T-cell (primary cell): ENCODE results near the gene PRKCA. TPM values are rescaled to one million over a fixed set of nuclear protein-coding genes. Genes with fewer than 3 reads are reported as not detected.

Source experiments
- ATAC-seq, 4 experiments: fragments of 200-7000 bp in 3 of 4; fragments of 150-1000 bp in 1 of 4; cut with Tn5 transposase; replicated peaks in 1 of 4; 1 replicate in 3 of 4; 2 replicates in 1 of 4; pipeline ENCODE4 v1.10.0; 2021; ENCODE audit warnings: moderate library complexity in 3 of 4, mild to moderate bottlenecking in 2 of 4, moderate number of reproducible peaks in 1 of 4
- CTCF ChIA-PET, 2 donors: fragments of 300-600 bp; sonication (Branson Sonifier 250); formaldehyde crosslinking; loops; one replicate each; lab custom pipeline; 2022; ENCODE audit warnings: antibody characterized with exemption in 2 of 2; lab: Charles Lee
- POLR2A ChIA-PET, 2 donors: fragments of 300-600 bp; sonication (Branson Sonifier 250); formaldehyde crosslinking; loops; one replicate each; lab custom pipeline; 2022; ENCODE audit warnings: antibody characterized with exemption in 2 of 2; lab: Charles Lee
- DNase-seq, 35 experiments: peaks; one replicate each; pipeline versions ENCODE4 v3.0.0 to v3.0.0-alpha.2; 2013 to 2023
- H3K27ac ChIP-seq: one replicate; pipeline ENCODE4 v1.5.1; 2013; ENCODE audit warnings: low read length
- H3K27me3 ChIP-seq, 2 experiments: replicated peaks in 1 of 2; 1 replicate in 1 of 2; 2 replicates in 1 of 2; pipeline versions ENCODE4 v1.6.1 to v1.7.0; 2013; ENCODE audit warnings: low read length in 1 of 2, mixed read lengths in 1 of 2; ENCODE audit not compliant: control insufficient read depth in 2 of 2, insufficient read depth in 2 of 2; ENCODE audit errors: extremely low read depth in 1 of 2
- H3K36me3 ChIP-seq, 2 donors: 1 replicate in 1 of 2; 2 replicates in 1 of 2; pipeline versions ENCODE4 v1.6.1 to v1.7.0; 2013; ENCODE audit warnings: low read length in 1 of 2; ENCODE audit not compliant: control insufficient read depth in 2 of 2, insufficient read depth in 1 of 2; ENCODE audit errors: extremely low read depth in 1 of 2
- H3K4me1 ChIP-seq, 2 experiments: 1 replicate in 1 of 2; 2 replicates in 1 of 2; pipeline versions ENCODE4 v1.6.1 to v1.7.0; 2013; ENCODE audit warnings: low read length in 2 of 2, mixed read lengths in 1 of 2; ENCODE audit not compliant: insufficient read depth in 2 of 2, control insufficient read depth in 1 of 2; ENCODE audit errors: extremely low read depth in 1 of 2
- H3K4me3 ChIP-seq, 2 donors: 1 replicate in 1 of 2; 2 replicates in 1 of 2; pipeline versions ENCODE4 v1.5.1 to v1.7.0; 2013; ENCODE audit warnings: mild to moderate bottlenecking in 2 of 2, low read length in 1 of 2, moderate library complexity in 1 of 2; ENCODE audit not compliant: control insufficient read depth in 1 of 2; ENCODE audit errors: extremely low read depth in 1 of 2
- H3K9me3 ChIP-seq: 2 replicates; pipeline ENCODE4 v1.7.0; 2013
- H3K27ac Mint-ChIP-seq, 2 donors: one replicate each; pipeline ENCODE4 v1.8.0; 2020 to 2021; ENCODE audit warnings: mild to moderate bottlenecking in 2 of 2, mixed read lengths in 2 of 2
- H3K27me3 Mint-ChIP-seq, 2 donors: one replicate each; pipeline ENCODE4 v1.8.0; 2021 to 2022; ENCODE audit warnings: mixed read lengths in 2 of 2
- H3K36me3 Mint-ChIP-seq: one replicate; pipeline ENCODE4 v1.8.0; 2021; ENCODE audit warnings: mixed read lengths
- H3K4me1 Mint-ChIP-seq, 3 donors: one replicate each; pipeline ENCODE4 v1.8.0; 2020 to 2022; ENCODE audit warnings: mixed read lengths in 3 of 3, mild to moderate bottlenecking in 1 of 3
- H3K4me3 Mint-ChIP-seq, 3 donors: one replicate each; pipeline ENCODE4 v1.8.0; 2020 to 2022; ENCODE audit warnings: mild to moderate bottlenecking in 3 of 3, mixed read lengths in 3 of 3, moderate library complexity in 3 of 3
- H3K9me3 Mint-ChIP-seq, 3 donors: one replicate each; pipeline ENCODE4 v1.8.0; 2020 to 2022; ENCODE audit warnings: mixed read lengths in 3 of 3
- WGBS: methylation state at CpG from one replicate; pipeline ENCODE4 v1.1.5; 2013; ENCODE audit warnings: missing lambda C conversion rate; ENCODE audit not compliant: insufficient coverage; 5-methylcytosine and 5-hydroxymethylcytosine counted together
- total RNA-seq, 35 experiments: library from RNA in 6 of 35; stranded (reverse) in 6 of 35; fragments of 120-200 nt in 1 of 35; gene quantifications; one replicate each; pipeline versions ENCODE4 v1.2.1 to v1.2.4 and lab custom pipeline; 2013 to 2026

Gene PRKCA
- total RNA-seq, 5 donors from 2014 or later (not counting 1 experiment from before 2014, with no cell fraction given) = 75.9 to 128 (median 82.0) TPM

- Histone ChIP-seq H3K4me1 (peaks cover 4 to 14% of the 10 kb centered on the region in 2 experiments), H3K36me3 (no peaks in the 10 kb centered on the region), H3K9me3 (no peaks in the 10 kb centered on the region), H3K27ac (no peak overlapping the region), H3K4me3 (no peak overlapping the region), H3K27me3 (no peaks in the 10 kb centered on the region)
- ATAC-seq = no peak
- POLR2A ChIA-PET = no interaction called here
- Mint-ChIP-seq H3K9me3 (no peaks in the 10 kb centered on the region), H3K4me3 (peak overlapping the region in 2 of 3 donors; percentile 13 to 51), H3K4me1 (peaks cover 82 to 83% (median 83%) of the 10 kb centered on the region in 3 donors), H3K27me3 (no peaks in the 10 kb centered on the region), H3K36me3 (peaks cover 10% of the 10 kb centered on the region), H3K27ac (peak overlapping the region; percentile 12 to 55)
- CTCF ChIA-PET = no interaction called here
- no peak for DNase-seq
- 85% methylated on average over 4 of the region's 10 CpGs for WGBS
Measured at GRCh38 chr17:66364508-66364907, 62.1 kb downstream of the PRKCA start.

GRCh38 chr17:66364990-66365490 is 62.6 kb downstream of the PRKCA start:
- H3K27me3 ChIP-seq = no peaks in the 10 kb centered on the region
- ATAC-seq (peak in 1 of 4 experiments; percentile 35), DNase-seq (peak in 1 of 35 experiments; percentile 19)
- peak overlapping the region; percentile 13 to 51 (median 22) for H3K4me3 Mint-ChIP-seq
- peak overlapping the region; percentile 55 to 76 for H3K27ac Mint-ChIP-seq
- H3K4me1 Mint-ChIP-seq = peaks cover 82 to 85% (median 85%) of the 10 kb centered on the region in 3 donors
- H3K4me3 ChIP-seq = no peak overlapping the region
- no peak overlapping the region for H3K27ac ChIP-seq
- H3K27me3 Mint-ChIP-seq = no peaks in the 10 kb centered on the region
- peaks cover 14% of the 10 kb centered on the region for H3K36me3 Mint-ChIP-seq
- no peaks in the 10 kb centered on the region for H3K36me3 ChIP-seq
- WGBS = 7% methylated on average over 2 of the region's 4 CpGs
- no peaks in the 10 kb centered on the region for H3K9me3 ChIP-seq
- no peaks in the 10 kb centered on the region for H3K9me3 Mint-ChIP-seq
- CTCF ChIA-PET = interaction anchor here in 1 of 2 donors (0.5 kb wide), 1 partner anchor 1418 kb away, joined by 3 read pairs; no protein-coding TSS in a partner anchor
- peaks cover 4 to 14% of the 10 kb centered on the region in 2 experiments for H3K4me1 ChIP-seq
- POLR2A ChIA-PET = no interaction called here

GRCh38 chr17:66365903-66366302 is 63.5 kb downstream of the PRKCA start:
- Mint-ChIP-seq H3K4me1 (peaks cover 79 to 80% (median 79%) of the 10 kb centered on the region in 3 donors), H3K4me3 (peak overlapping the region in 1 of 3 donors; percentile 51), H3K27ac (peak overlapping the region in 1 of 2 donors; percentile 1), H3K9me3 (no peaks in the 10 kb centered on the region), H3K36me3 (peaks cover 10% of the 10 kb centered on the region), H3K27me3 (no peaks in the 10 kb centered on the region)
- POLR2A ChIA-PET = no interaction called here
- no peak overlapping the region for H3K27ac ChIP-seq
- ATAC-seq (no peak), DNase-seq (no peak)
- H3K9me3 ChIP-seq = no peaks in the 10 kb centered on the region
- WGBS = 100% methylated on average over 1 of the region's 2 CpGs
- peaks cover 4 to 14% of the 10 kb centered on the region in 2 experiments for H3K4me1 ChIP-seq
- H3K27me3 ChIP-seq = no peaks in the 10 kb centered on the region
- H3K36me3 ChIP-seq = no peaks in the 10 kb centered on the region
- no peak overlapping the region for H3K4me3 ChIP-seq
- CTCF ChIA-PET = no interaction called here

- Mint-ChIP-seq H3K36me3 (peaks cover 8% of the 10 kb centered on the region), H3K4me1 (peaks cover 79 to 80% (median 80%) of the 10 kb centered on the region in 3 donors), H3K4me3 (no peak overlapping the region), H3K27me3 (no peaks in the 10 kb centered on the region), H3K27ac (peak overlapping the region; percentile 17 to 61), H3K9me3 (no peaks in the 10 kb centered on the region)
- Histone ChIP-seq H3K4me3 (no peak overlapping the region), H3K4me1 (peaks cover 4 to 14% of the 10 kb centered on the region in 2 experiments), H3K27ac (no peak overlapping the region), H3K27me3 (no peaks in the 10 kb centered on the region), H3K36me3 (no peaks in the 10 kb centered on the region), H3K9me3 (no peaks in the 10 kb centered on the region)
- WGBS = 83% methylated on average over 1 of the region's 2 CpGs
- DNase-seq = no peak
- POLR2A ChIA-PET = interaction anchor here in 1 of 2 donors (0.7 kb wide), 1 partner anchor 37 kb away, joined by 3 read pairs; no protein-coding TSS in a partner anchor
- CTCF ChIA-PET = no interaction called here
- no peak for ATAC-seq
Measured at GRCh38 chr17:66367107-66367506, 64.7 kb downstream of the PRKCA start.

GRCh38 chr17:66369830-66370229 is 67.4 kb downstream of the PRKCA start:
- Histone ChIP-seq H3K27ac (no peak overlapping the region), H3K9me3 (no peaks in the 10 kb centered on the region), H3K4me3 (no peak overlapping the region), H3K27me3 (no peaks in the 10 kb centered on the region), H3K4me1 (peaks cover 10 to 12% of the 10 kb centered on the region in 2 experiments), H3K36me3 (no peaks in the 10 kb centered on the region)
- CTCF ChIA-PET = no interaction called here
- Mint-ChIP-seq H3K4me3 (no peak overlapping the region), H3K9me3 (no peaks in the 10 kb centered on the region), H3K36me3 (peaks cover 8% of the 10 kb centered on the region), H3K27ac (no peak overlapping the region), H3K27me3 (no peaks in the 10 kb centered on the region), H3K4me1 (peaks cover 79 to 82% (median 81%) of the 10 kb centered on the region in 3 donors)
- no peak for ATAC-seq
- no peak for DNase-seq
- WGBS = 80% methylated on average over 1 of the region's 4 CpGs
- POLR2A ChIA-PET = interaction anchor here (0.6 to 0.7 kb wide), 4 partner anchors 26 to 1104 kb away, joined by 3 to 5 read pairs (median 3); no protein-coding TSS in a partner anchor

- Histone ChIP-seq H3K9me3 (no peaks in the 10 kb centered on the region), H3K27ac (no peak overlapping the region), H3K27me3 (no peaks in the 10 kb centered on the region), H3K4me3 (no peak overlapping the region), H3K4me1 (peaks cover 3 to 14% of the 10 kb centered on the region in 2 experiments), H3K36me3 (no peaks in the 10 kb centered on the region)
- no peak for ATAC-seq
- no peaks in the 10 kb centered on the region for H3K27me3 Mint-ChIP-seq
- ChIA-PET POLR2A (no interaction called here), CTCF (no interaction called here)
- H3K4me3 Mint-ChIP-seq = no peak overlapping the region
- H3K36me3 Mint-ChIP-seq = peaks cover 8% of the 10 kb centered on the region
- WGBS = 96% methylated on average over 5 of the region's 7 CpGs
- no peaks in the 10 kb centered on the region for H3K9me3 Mint-ChIP-seq
- no peak for DNase-seq
- peaks cover 76 to 80% (median 79%) of the 10 kb centered on the region in 3 donors for H3K4me1 Mint-ChIP-seq
- peak overlapping the region in 1 of 2 donors; percentile 27 for H3K27ac Mint-ChIP-seq
Measured at GRCh38 chr17:66371561-66371960, 69.1 kb downstream of the PRKCA start.
